Measurements from ENCODE around the gene DCC.

DNA sequence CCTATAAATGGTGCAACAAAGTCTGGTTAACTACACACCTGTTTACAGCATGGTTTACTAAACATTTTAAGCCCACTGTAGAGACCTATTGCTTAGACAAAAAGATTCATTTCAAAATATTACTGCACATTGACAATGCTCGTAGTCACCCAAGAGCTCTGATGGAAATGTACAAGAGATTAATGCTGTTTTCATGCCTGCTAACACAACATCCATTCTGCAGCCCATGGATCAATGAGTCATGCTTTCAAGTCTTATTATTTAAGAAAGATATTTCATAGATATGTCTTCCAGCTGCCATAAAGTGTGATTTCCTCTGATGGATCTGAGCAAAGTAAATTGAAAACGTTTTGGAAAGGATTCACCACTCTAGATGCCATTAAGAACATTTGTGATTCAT lies 1103.3 kb downstream of the DCC start:
- TF ChIP-seq, protein P1, sequence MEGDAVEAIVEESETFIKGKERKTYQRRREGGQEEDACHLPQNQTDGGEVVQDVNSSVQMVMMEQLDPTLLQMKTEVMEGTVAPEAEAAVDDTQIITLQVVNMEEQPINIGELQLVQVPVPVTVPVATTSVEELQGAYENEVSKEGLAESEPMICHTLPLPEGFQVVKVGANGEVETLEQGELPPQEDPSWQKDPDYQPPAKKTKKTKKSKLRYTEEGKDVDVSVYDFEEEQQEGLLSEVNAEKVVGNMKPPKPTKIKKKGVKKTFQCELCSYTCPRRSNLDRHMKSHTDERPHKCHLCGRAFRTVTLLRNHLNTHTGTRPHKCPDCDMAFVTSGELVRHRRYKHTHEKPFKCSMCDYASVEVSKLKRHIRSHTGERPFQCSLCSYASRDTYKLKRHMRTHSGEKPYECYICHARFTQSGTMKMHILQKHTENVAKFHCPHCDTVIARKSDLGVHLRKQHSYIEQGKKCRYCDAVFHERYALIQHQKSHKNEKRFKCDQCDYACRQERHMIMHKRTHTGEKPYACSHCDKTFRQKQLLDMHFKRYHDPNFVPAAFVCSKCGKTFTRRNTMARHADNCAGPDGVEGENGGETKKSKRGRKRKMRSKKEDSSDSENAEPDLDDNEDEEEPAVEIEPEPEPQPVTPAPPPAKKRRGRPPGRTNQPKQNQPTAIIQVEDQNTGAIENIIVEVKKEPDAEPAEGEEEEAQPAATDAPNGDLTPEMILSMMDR (IDR thresholded peaks at IDR 0.05; ENCODE audit: control extremely low read depth in 1 of 3, insufficient read depth in 1 of 3, low read depth in 1 of 3, low read length in 3 of 3) = no peak
- no peak for TF ChIP-seq EP300 (IDR thresholded peaks at IDR 0.05; ENCODE audit: borderline replicate concordance in 1 of 2, low read depth in 2 of 2, low read length in 2 of 2)

Measured in H1 (cell line).